Breast epithelium (tissue), 3 donors: Measurements from ENCODE around the gene SP9.

Experiments used
- POLR2A ChIP-seq: fragments of 450-650 bp; IDR thresholded peaks from one replicate; pipeline ENCODE4 v1.6.1; 2016; ENCODE audit warnings: antibody characterized with exemption, mild to moderate bottlenecking, moderate library complexity
- TF ChIP-seq, protein P1 (sequence below), 3 donors: fragments of 450-650 bp; IDR thresholded peaks; one replicate each; pipeline ENCODE4 v1.5.1; 2016 to 2017; ENCODE audit warnings: antibody characterized with exemption in 3 of 3, mild to moderate bottlenecking in 3 of 3, moderate library complexity in 3 of 3

DNA sequence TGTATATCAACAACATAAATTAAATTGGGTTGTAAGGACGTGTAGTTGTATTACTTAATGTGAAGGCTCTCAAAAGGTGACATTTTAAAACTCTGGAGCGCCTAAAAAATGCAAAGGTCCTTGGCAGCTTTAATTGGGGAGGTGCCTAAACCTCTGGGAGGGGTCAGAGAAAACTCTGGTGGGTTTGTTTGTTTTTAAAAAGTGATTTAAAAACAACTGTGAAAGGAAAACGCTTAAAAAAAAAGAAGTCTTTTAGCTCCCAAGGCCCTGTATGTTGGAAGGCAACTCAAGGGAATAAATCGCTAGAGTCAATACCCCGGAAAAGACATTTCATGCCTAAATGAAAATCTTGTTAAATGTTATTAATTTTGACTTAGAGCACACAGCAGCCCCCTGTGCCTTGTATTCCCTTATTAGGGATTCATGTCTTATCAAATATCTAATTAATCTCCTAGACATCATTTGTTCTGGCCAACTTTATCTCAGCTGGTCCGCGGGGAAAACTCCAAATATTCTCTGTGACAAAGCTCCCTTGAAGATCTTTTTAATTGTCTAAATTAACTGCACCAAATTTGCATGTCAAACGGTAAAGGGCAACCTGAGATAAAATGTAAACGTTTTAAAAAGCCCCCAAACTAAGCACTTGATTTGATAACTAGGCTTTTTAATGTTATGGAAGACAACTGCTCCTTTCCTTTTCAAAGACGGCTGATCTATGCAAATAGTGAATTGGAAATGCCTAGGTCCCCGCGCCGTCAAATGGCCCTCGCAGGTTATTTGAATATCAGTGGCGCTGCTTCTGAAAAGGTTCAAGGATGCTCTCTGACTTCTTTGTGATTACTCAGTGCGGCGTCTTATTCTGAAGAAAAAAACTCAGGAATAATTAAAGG lies 4.2 kb downstream of the SP9 start:
- TF ChIP-seq, protein P1, sequence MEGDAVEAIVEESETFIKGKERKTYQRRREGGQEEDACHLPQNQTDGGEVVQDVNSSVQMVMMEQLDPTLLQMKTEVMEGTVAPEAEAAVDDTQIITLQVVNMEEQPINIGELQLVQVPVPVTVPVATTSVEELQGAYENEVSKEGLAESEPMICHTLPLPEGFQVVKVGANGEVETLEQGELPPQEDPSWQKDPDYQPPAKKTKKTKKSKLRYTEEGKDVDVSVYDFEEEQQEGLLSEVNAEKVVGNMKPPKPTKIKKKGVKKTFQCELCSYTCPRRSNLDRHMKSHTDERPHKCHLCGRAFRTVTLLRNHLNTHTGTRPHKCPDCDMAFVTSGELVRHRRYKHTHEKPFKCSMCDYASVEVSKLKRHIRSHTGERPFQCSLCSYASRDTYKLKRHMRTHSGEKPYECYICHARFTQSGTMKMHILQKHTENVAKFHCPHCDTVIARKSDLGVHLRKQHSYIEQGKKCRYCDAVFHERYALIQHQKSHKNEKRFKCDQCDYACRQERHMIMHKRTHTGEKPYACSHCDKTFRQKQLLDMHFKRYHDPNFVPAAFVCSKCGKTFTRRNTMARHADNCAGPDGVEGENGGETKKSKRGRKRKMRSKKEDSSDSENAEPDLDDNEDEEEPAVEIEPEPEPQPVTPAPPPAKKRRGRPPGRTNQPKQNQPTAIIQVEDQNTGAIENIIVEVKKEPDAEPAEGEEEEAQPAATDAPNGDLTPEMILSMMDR (IDR thresholded peaks at IDR 0.05): no peak
- no peak for TF ChIP-seq POLR2A
